Iris pigment epithelial cell (primary cell): Measurements from ENCODE around the gene RABGGTA.

Source experiments
- DNase-seq: peaks from one replicate; pipeline ENCODE4 v3.0.0-alpha.2; 2011; ENCODE audit warnings: low read depth

The RABGGTA gene

GRCh38 chr14:24216345-24216699 lies 55.1 kb downstream of the RABGGTA start:
- DNase-seq, result no peak
